GM12878 (cell line): ENCODE data around the gene HMGXB4. TPM values are rescaled to one million over a fixed set of nuclear protein-coding genes. Genes with fewer than 3 reads are reported as not detected.
A peak's percentile ranks its signal among the peaks of the same experiment; 100 is the strongest.

Source experiments
- ASH2L ChIP-seq: fragments of 300-600, 200-600 bp; sonication (generic); IDR thresholded peaks from 2 replicates; pipeline ENCODE4 v1.6.1; 2017; ENCODE audit warnings: low read depth, mild to moderate bottlenecking, borderline replicate concordance
- HSF1 ChIP-seq: fragments of 150-350 bp; IDR thresholded peaks from 2 replicates; pipeline ENCODE4 v1.6.1; 2014; ENCODE audit warnings: mild to moderate bottlenecking, low read depth, low read length
- MEF2A ChIP-seq: IDR thresholded peaks from 2 replicates; pipeline ENCODE4 v1.6.1; 2011; ENCODE audit warnings: low read depth, mild to moderate bottlenecking, low read length, moderate library complexity; ENCODE audit not compliant: insufficient read depth
- NRF1 ChIP-seq: conservative IDR thresholded peaks from 2 replicates; pipeline ENCODE4 v1.6.1; 2011; ENCODE audit warnings: mild to moderate bottlenecking, low read depth, low read length, improper control_type of control experiment
- PML ChIP-seq: IDR thresholded peaks from 2 replicates; pipeline ENCODE4 v1.6.1; 2012; ENCODE audit warnings: low read length, inconsistent platforms
- PRDM15 ChIP-seq: fragments of 450-650 bp; formaldehyde crosslinking; IDR thresholded peaks from 2 replicates; pipeline ENCODE4 v1.4.0; 2020; ENCODE audit warnings: mild to moderate bottlenecking, moderate library complexity
- RAD21 ChIP-seq: IDR thresholded peaks from 2 replicates; pipeline ENCODE4 v1.6.1; 2011; ENCODE audit warnings: mild to moderate bottlenecking, low read depth, low read length, moderate library complexity; ENCODE audit not compliant: insufficient read depth
- REST ChIP-seq: IDR thresholded peaks from 2 replicates; pipeline ENCODE4 v1.6.1; 2012; ENCODE audit warnings: mild to moderate bottlenecking, low read depth, low read length
- RUNX3 ChIP-seq: IDR thresholded peaks from 2 replicates; pipeline ENCODE4 v1.6.1; 2012; ENCODE audit warnings: low read length, inconsistent platforms
- SIN3A ChIP-seq: IDR thresholded peaks from 2 replicates; pipeline ENCODE4 v1.6.1; 2012; ENCODE audit warnings: low read depth, low read length, improper control_type of control experiment
- SMAD1 ChIP-seq: fragments of 450-650 bp; IDR thresholded peaks from 2 replicates; pipeline ENCODE4 v1.6.1; 2018; ENCODE audit warnings: mild to moderate bottlenecking, low read depth; ENCODE audit not compliant: partially characterized antibody
- TARDBP ChIP-seq: IDR thresholded peaks from 2 replicates; pipeline ENCODE4 v1.6.1; 2016; ENCODE audit warnings: borderline replicate concordance
- ZBTB40 ChIP-seq: fragments of 450-650 bp; IDR thresholded peaks from 2 replicates; pipeline ENCODE4 v1.6.1; 2016; ENCODE audit warnings: mild to moderate bottlenecking, moderate library complexity, borderline replicate concordance
- ZNF24 ChIP-seq: fragments of 450-650 bp; IDR thresholded peaks from 2 replicates; pipeline ENCODE4 v1.6.1; 2017; ENCODE audit warnings: antibody characterized with exemption, mild to moderate bottlenecking
- ZSCAN29 ChIP-seq: fragments of 450-650 bp; IDR thresholded peaks from 2 replicates; pipeline ENCODE4 v1.6.1; 2017; ENCODE audit warnings: mild to moderate bottlenecking, moderate library complexity
- polyA plus RNA-seq, 11 experiments: library from polyadenylated mRNA; depleted of rRNA in 4 of 11; unstranded in 6 of 11; stranded (reverse) in 5 of 11; fragments of >200 nt; fragmentation: Nextera tagmentation in 4 of 11; fragmentation: Illumina TruSeq in 1 of 11; extraction: Ambion mirVana in 4 of 11; extraction: Trizol in 1 of 11; gene quantifications; 1 replicate in 1 of 11; 2 replicates in 10 of 11; pipeline versions ENCODE4 v1.2.1 to v1.2.3, GENCODE V29; 2011 to 2016; ENCODE audit warnings: inconsistent platforms in 2 of 11, missing spikeins in 2 of 11, low read depth in 1 of 11
- total RNA-seq, 4 experiments: library from RNA; depleted of rRNA in 3 of 4; stranded (reverse); fragments of >200 nt in 3 of 4; fragmentation: Illumina TruSeq in 1 of 4; extraction: Trizol in 1 of 4; gene quantifications; 2 replicates each; pipeline versions ENCODE4 v1.2.1 to v1.2.3, GENCODE V29; 2013 to 2021
- TF ChIP-seq, protein P1 (sequence below): IDR thresholded peaks from 2 replicates; pipeline ENCODE4 v1.6.1; 2011; ENCODE audit warnings: mild to moderate bottlenecking, low read depth, low read length, moderate library complexity; ENCODE audit not compliant: insufficient replicate concordance

Gene HMGXB4
- total and polyA plus RNA-seq, 10 of the 15 experiments (the other 5 are each of a cell fraction or from before 2014, with no cell fraction given) = 15.5 to 44.5 (median 24.9) TPM

DNA sequence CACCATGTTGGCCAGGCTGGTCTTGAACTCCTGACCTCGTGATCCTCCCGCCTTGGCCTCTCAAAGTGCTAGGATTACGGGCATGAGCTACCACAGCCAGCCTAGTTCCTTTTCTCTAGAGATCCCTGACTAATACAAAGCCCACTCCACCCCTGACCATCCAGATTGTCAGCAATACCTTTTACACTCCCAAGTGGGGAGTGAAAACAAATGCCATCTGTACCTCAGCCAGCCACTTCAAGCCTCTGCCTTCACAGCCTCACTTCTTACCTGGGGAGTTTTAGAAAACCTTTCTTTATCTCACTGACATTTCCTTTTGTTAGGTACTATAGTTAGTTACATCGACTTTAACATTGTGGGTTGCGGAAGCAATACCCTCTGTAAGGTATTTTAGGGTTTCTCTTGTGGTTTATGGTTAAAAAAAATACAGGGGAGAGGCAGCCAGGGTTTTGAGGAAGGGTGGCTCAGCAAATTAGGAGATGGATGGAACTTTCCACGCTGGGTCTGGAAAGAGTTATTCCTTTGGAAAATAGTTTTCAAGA lies 51.3 kb downstream of the HMGXB4 start (continued):
- TF ChIP-seq MEF2A = peak; percentile 96
- TF ChIP-seq SIN3A = no peak
- no peak for TF ChIP-seq HSF1
- TF ChIP-seq PML = 0 out of 2 replicates have a peak, but pooled peaks have one; percentile 59
- no peak for TF ChIP-seq SMAD1
- TF ChIP-seq, protein P1, sequence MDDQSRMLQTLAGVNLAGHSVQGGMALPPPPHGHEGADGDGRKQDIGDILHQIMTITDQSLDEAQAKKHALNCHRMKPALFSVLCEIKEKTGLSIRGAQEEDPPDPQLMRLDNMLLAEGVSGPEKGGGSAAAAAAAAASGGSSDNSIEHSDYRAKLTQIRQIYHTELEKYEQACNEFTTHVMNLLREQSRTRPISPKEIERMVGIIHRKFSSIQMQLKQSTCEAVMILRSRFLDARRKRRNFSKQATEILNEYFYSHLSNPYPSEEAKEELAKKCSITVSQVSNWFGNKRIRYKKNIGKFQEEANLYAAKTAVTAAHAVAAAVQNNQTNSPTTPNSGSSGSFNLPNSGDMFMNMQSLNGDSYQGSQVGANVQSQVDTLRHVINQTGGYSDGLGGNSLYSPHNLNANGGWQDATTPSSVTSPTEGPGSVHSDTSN = no peak
- no peak for TF ChIP-seq PRDM15 (CRISPR knock-in tag)
- no peak for TF ChIP-seq ASH2L
- TF ChIP-seq RAD21 = no peak
- TF ChIP-seq REST = no peak
- TF ChIP-seq ZNF24 = peak; percentile 5; the same call in 1 of the 2 replicates
- no peak for TF ChIP-seq ZSCAN29
- no peak for TF ChIP-seq TARDBP
- peak; percentile 100 for TF ChIP-seq RUNX3
- no peak for TF ChIP-seq ZBTB40
- TF ChIP-seq NRF1 = no peak
